CMK (cell line): ENCODE results near the gene REEP1.

Experiments
- DNase-seq: peaks from one replicate; pipeline ENCODE4 v3.0.0-alpha.2; 2010; ENCODE audit warnings: low read depth

The REEP1 gene, protein sequence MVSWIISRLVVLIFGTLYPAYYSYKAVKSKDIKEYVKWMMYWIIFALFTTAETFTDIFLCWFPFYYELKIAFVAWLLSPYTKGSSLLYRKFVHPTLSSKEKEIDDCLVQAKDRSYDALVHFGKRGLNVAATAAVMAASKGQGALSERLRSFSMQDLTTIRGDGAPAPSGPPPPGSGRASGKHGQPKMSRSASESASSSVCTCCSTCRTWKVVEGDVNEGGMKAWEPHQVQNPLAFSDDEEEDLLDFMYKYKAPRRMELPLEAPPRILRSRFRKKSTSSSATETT

GRCh38 chr2:86337244-86337835 lies at the start of gene REEP1:
Gene REEP1, minus strand, starts transcription at chr2:86337626. Its CDS starts 116 bp downstream, at chr2:86337510.
- DNase-seq: no peak

DNA sequence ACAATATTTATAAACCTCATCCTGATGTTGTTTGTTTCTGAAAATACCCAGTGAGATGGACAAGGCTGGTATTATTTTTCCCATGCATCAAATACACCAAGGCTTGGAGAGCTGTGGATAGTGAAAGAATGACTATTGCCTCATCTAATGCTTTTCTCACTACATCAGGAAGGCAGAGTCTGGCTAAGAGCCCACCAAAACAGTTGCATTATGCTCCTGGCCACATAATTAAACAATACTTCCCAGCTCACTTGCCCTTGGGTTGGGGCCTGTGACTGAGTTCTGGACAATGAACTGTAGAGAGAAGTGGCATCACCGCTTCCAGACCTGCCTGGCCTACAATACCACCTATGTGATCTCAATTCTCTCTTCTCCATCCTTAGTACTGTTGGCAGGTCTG lies 46.4 kb upstream of the REEP1 start:
- no peak for DNase-seq

- no peak for DNase-seq
These were observed 45.3 kb upstream of the REEP1 start for GRCh38 chr2:86382698-86383097.

DNA sequence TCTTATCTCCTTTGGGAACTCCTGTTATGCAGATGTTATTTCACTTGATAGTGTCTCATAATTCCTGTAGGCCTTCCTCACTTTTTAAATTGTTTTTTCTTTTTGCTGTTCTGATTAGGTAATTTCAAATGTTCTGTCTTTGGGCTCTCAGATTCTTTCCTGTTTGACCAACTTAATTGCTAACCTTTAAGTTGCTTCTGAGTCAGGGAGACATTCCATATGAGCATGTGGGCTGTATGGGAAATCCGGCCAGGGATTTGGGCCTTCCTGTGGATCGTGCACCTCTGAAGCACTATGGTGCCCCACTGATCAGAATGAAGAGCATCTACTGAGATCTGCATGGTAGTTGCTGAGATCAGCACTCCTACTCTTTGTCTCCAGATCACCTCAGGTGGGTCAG lies 44.7 kb upstream of the REEP1 start:
- no peak for DNase-seq

DNA sequence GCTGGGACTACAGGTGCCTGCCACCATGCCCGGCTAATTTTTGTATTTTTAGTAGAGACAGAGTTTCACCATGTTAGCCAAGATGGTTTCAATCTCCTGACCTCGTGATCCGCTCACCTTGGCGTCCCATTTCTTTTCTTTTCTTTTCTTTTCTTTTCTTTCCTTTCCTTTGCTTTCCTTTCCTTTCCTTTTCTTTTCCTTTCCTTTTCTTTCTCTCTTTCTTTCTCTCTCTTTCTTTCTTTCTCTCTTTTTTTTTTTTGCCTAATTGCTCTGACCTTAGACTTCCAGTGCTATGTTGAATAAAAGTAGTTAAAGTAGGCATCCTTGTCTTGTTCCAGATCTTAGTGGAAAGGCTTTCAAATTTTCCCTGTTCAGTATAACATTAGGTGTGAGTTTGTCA lies 41.0 kb upstream of the REEP1 start:
- no peak for DNase-seq

GRCh38 chr2:86375623-86376022 lies 38.2 kb upstream of the REEP1 start:
- no peak for DNase-seq

GRCh38 chr2:86372641-86373502 lies 35.4 kb upstream of the REEP1 start:
- DNase-seq: no peak

- DNase-seq: peak; percentile 47
These were observed 34.7 kb upstream of the REEP1 start for GRCh38 chr2:86372133-86372532.

GRCh38 chr2:86371527-86371926 lies 34.1 kb upstream of the REEP1 start:
- no peak for DNase-seq

DNA sequence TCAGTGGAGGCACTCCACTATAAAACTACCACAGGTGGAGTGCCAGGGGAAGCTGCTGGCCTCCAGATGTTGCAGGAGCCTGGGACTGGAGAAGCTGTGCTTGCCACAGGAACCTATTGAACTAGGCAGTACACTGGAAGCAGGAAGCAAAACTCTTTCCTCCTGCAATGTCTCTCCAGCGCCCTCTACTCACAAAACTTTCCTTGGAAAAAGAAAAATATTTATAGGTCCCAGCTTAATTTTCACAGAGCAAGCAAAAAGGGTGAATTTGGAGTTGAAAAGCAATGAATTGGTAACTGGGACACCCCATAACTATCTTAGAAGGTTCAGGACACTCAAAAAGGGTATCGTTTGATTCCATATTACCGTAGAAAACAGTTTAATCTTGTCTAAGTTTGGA lies 33.2 kb upstream of the REEP1 start:
- no peak for DNase-seq

DNA sequence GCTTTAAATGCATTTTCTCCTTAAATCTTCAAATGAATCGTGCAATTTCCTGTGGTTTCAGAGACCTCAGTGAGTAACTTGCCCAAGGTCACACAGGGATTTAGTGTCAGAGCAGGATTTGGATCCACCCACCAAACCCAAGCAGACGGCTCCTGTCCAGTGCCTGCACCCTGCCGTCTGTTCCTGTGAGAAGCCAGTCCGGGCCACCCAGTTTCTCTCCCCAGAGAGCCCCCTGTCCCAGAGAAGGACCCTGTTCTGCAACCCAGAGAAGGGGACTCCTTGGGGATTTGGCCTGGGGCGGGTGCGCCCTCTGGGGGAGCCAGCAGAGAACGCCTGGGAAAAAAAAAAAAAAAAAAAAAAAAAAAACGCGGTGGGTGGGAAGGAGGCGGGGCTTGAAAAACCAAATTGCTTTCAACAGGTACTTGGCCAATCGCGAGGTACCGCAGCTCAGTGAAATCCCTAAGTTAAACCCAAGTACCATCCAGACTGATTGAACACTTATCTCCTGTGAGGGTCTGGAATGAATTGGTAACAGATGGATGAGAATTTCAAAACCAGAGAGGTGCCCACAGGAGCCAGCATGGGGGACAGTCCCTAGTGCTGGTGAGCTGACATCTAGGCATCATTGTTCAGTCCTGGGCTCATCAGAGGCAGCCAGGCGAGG lies 30.9 kb upstream of the REEP1 start:
- no peak for DNase-seq

GRCh38 chr2:86367499-86367777 lies 30.0 kb upstream of the REEP1 start:
- DNase-seq: no peak

GRCh38 chr2:86366651-86367498 lies 29.4 kb upstream of the REEP1 start:
- DNase-seq: no peak

DNA sequence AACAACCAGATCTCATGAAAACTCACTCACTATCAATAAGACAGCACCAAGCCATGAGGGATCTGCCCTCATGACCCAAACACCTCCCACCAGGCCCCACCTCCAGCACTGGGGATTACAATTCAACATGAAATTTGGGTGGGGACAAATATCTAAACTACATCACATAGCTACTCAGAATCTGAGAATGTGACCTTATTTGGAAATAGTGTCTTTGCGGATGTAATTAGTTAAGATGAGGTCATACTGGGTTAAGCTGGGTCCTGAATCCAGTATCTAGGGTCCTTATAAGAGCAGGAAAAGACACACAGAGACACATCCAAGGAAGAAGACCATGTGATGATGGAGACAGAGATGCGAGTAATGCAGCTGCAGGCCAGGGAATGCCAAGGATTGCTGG lies 27.5 kb upstream of the REEP1 start:
- DNase-seq: no peak

- no peak for DNase-seq
These were observed 23.4 kb upstream of the REEP1 start for GRCh38 chr2:86360776-86361175.

DNA sequence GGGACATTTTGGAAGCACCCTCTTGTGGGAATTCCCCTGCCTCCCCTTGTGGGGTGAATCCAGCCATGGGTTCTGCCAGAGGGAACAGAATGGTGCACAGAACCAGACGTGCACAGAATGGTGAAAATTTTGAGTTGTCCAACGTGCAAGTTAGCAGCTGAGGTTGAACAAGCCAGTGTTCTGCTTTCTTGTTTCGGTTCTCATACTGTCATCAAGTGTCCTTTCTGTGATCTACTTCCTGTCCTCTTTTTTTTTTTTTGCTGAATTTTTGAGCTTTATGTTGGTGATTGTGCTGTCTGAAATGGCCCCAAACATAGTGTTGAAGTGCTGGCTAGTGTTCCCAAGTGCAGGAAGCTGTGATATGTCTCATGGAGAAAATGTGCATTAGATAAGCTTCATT lies 21.5 kb upstream of the REEP1 start:
- DNase-seq: no peak

DNA sequence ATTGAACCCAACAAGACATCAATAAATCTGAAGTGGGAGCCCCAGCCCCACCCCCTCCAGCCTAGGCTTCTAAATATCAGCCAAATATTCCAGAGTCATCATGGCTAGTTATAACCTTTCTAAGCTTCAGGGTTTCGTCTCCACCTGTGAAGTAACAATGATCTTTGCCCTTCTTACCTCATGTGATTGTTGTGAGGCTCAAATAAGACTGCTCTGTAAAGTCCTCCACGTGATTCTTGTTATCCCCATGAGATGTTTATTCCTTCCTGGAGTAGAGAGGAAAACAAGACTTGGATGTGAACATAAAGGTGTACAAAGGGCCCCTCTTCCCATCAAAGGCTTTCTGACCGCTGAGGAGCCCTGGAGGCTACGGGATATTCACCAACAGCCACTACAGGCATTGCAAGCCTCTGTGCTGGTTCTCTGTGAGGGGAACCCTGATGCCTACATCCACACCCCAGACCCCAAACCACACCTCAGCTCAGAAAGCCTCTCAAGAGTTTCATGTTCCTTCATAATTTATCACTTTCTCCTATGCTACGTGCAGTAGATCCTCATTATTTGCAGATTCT lies 20.1 kb upstream of the REEP1 start:
- no peak for DNase-seq

GRCh38 chr2:86352727-86353221 lies 15.3 kb upstream of the REEP1 start:
- no peak for DNase-seq

- DNase-seq: no peak
These were observed 14.8 kb upstream of the REEP1 start for GRCh38 chr2:86352137-86352726.

- DNase-seq: no peak
These were observed 13.3 kb upstream of the REEP1 start for GRCh38 chr2:86350751-86351150.

DNA sequence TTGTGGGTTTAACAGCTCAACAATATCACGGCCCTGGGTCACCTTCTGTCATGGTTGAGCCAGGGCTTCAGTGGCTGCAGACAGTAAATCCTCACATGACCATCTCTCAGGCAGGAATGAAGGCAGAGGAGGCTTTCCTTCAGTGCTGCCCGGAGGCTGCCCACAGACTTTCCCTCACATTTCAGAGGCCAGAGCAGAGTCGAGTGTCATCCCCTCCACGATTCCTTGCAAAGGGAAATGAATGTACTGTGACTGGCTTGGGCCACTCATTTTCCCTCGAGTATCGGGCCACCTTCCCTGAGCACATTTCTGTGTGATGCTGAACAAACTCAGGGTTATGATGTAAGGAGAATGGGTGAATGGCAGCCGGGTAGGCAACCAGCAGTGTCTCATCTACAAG lies 10.0 kb upstream of the REEP1 start:
- no peak for DNase-seq
